GM23248 (cell line): ENCODE data around the gene EEF2.

Experiments
- EZH2 ChIP-seq: fragments of 200-600 bp; sonication (generic); IDR thresholded peaks from 2 replicates; pipeline ENCODE4 v1.6.1; 2018; ENCODE audit warnings: antibody characterized with exemption, mild to moderate bottlenecking; ENCODE audit not compliant: insufficient read depth, poor library complexity, severe bottlenecking
- EZH2phosphoT487 ChIP-seq: fragments of 200-600 bp; sonication (generic); IDR thresholded peaks from 2 replicates; pipeline ENCODE4 v1.6.1; 2018; ENCODE audit warnings: antibody characterized with exemption, moderate library complexity, mild to moderate bottlenecking, low read depth; ENCODE audit not compliant: insufficient read depth

DNA sequence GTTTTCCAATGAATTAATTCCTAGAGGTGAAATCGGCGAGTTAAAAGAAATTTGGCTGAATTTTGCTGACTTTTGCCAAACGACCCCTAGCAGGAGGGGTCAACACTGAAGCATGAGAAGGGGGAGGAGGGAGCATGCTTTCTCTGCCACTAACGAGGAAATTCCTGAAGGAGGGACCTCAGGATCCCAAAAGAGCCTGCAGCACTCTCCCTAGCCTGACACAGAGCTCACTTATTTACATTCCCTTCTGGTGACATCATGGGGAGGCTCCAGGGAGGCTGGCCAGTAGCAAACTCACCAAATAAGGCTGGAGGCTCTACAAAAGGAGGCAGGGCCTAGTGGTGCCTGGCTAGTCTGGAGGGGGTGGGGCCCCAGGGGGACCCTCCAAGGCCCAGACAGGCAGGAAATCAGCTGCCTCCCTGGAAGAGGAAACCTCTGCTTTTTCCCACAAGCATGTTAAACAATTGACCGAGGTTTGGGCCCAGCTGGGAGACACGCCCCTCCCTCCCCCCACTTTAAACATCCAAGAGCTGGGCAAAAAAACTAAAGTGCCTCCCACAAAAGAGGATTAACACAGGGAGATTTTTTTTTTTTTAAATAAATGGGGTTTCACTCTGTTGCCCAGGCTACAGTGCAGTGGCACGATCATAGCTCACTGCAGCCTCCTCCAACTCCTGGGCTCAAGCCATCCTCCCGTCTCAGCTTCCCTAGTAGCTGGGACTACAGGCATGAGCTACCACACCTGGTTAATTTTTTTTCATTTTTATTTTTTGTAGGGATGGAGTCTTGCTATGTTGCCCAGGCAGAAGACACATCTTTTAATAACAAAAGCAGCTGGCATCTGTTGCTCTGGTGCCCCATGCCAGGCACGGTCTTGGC lies 16.5 kb downstream of the EEF2 start:
- TF ChIP-seq EZH2phosphoT487 (no peak), EZH2 (no peak)
